ENCODE results near the gene BAIAP2L1.

DNA sequence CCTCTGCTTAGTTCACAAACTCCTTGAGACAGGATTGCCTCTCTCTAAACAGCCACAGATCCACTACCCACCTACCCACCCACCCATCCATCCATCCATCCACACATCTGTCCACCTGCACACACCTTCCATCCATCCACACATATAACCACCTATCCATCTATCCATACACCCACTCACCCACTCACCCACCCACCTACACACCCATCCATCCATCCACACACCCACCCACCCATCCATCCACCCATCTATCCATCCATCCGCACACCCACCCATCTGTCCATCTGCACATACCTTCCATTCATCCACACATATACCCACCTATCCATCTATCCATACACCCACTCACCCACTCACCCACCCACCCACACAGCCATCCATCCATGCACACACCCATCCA, 158.5 kb downstream of the BAIAP2L1 start:
- no peak for TF ChIP-seq POLR2A (IDR thresholded peaks at IDR 0.05)
- TF ChIP-seq, protein P1, sequence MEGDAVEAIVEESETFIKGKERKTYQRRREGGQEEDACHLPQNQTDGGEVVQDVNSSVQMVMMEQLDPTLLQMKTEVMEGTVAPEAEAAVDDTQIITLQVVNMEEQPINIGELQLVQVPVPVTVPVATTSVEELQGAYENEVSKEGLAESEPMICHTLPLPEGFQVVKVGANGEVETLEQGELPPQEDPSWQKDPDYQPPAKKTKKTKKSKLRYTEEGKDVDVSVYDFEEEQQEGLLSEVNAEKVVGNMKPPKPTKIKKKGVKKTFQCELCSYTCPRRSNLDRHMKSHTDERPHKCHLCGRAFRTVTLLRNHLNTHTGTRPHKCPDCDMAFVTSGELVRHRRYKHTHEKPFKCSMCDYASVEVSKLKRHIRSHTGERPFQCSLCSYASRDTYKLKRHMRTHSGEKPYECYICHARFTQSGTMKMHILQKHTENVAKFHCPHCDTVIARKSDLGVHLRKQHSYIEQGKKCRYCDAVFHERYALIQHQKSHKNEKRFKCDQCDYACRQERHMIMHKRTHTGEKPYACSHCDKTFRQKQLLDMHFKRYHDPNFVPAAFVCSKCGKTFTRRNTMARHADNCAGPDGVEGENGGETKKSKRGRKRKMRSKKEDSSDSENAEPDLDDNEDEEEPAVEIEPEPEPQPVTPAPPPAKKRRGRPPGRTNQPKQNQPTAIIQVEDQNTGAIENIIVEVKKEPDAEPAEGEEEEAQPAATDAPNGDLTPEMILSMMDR (IDR thresholded peaks at IDR 0.05) = no peak

Measured in adrenal gland (tissue), 5 donors.